Hepatocyte (in vitro differentiated cells): Measurements from ENCODE around the gene MFAP5. TPM values are rescaled to one million over a fixed set of nuclear protein-coding genes. Genes with fewer than 3 reads are reported as not detected.
A peak's percentile ranks its signal among the peaks of the same experiment; 100 is the strongest.

Experiments
- DNase-seq: peaks from one replicate; pipeline ENCODE4 v3.0.0-alpha.2; 2016; ENCODE audit warnings: low spot score
- H2AFZ ChIP-seq: fragments of 200-600 bp; sonication (generic); 2 replicates; pipeline ENCODE4 v1.6.0; 2016; ENCODE audit warnings: antibody characterized with exemption, mild to moderate bottlenecking
- H3K27ac ChIP-seq: fragments of 200-600 bp; sonication (generic); 2 replicates; pipeline ENCODE4 v1.5.1; 2016; ENCODE audit warnings: mild to moderate bottlenecking
- H3K27me3 ChIP-seq: fragments of 200-600 bp; sonication (generic); 2 replicates; pipeline ENCODE4 v1.6.1; 2016
- H3K36me3 ChIP-seq: fragments of 200-600 bp; sonication (generic); replicated peaks from 2 replicates; pipeline ENCODE4 v1.5.1; 2016; ENCODE audit warnings: low read depth; ENCODE audit not compliant: insufficient read depth
- H3K4me1 ChIP-seq: fragments of 200-600 bp; sonication (generic); 2 replicates; pipeline ENCODE4 v1.5.1; 2016; ENCODE audit warnings: mild to moderate bottlenecking, moderate library complexity; ENCODE audit not compliant: insufficient read depth
- H3K4me2 ChIP-seq: fragments of 200-600 bp; sonication (generic); 2 replicates; pipeline ENCODE4 v1.6.0; 2016
- H3K4me3 ChIP-seq: fragments of 200-600 bp; sonication (generic); 2 replicates; pipeline ENCODE4 v1.5.1; 2016; ENCODE audit warnings: mild to moderate bottlenecking
- H3K79me2 ChIP-seq: fragments of 200-600 bp; sonication (generic); 2 replicates; pipeline ENCODE4 v1.6.0; 2017; ENCODE audit warnings: mild to moderate bottlenecking
- H3K9me2 ChIP-seq: fragments of 200-600 bp; sonication (generic); replicated peaks from 2 replicates; pipeline ENCODE4 v1.6.0; 2017; ENCODE audit warnings: mild to moderate bottlenecking; ENCODE audit not compliant: insufficient read depth
- H3K9me3 ChIP-seq: fragments of 200-600 bp; sonication (generic); 2 replicates; pipeline ENCODE4 v1.5.1; 2016; ENCODE audit warnings: low read depth, mild to moderate bottlenecking
- H4K20me1 ChIP-seq: fragments of 200-600 bp; sonication (generic); 2 replicates; pipeline ENCODE4 v1.6.0; 2016; ENCODE audit warnings: mild to moderate bottlenecking; ENCODE audit not compliant: insufficient read depth, poor library complexity, severe bottlenecking
- EZH2 ChIP-seq: fragments of 200-600 bp; sonication (generic); IDR thresholded peaks from 2 replicates; pipeline ENCODE4 v1.6.1; 2016; ENCODE audit warnings: antibody characterized with exemption, mild to moderate bottlenecking, borderline replicate concordance
- EZH2phosphoT487 ChIP-seq: fragments of 200-600 bp; sonication (generic); IDR thresholded peaks from one replicate; pipeline ENCODE4 v1.6.1; 2018; ENCODE audit warnings: antibody characterized with exemption, mild to moderate bottlenecking, low read depth, moderate library complexity; ENCODE audit not compliant: unreplicated experiment, severe bottlenecking
- WGBS: methylation state at CpG from one replicate; pipeline ENCODE4 v1.1.6; 2016; ENCODE audit warnings: low lambda C conversion rate; ENCODE audit errors: missing lambda C conversion rate; 5-methylcytosine and 5-hydroxymethylcytosine counted together
- polyA plus RNA-seq: library from polyadenylated mRNA; unstranded; fragments of >200 nt; fragmentation: Nextera tagmentation; extraction: Ambion mirVana; gene quantifications from 2 replicates; pipeline ENCODE4 v1.2.1, GENCODE V29; 2016
- total RNA-seq: library from RNA; depleted of rRNA; stranded (reverse); fragments of >200 nt; gene quantifications from 2 replicates; pipeline ENCODE4 v1.2.3, GENCODE V29; 2014
- TF ChIP-seq, protein P1 (sequence below): fragments of 200-600 bp; sonication (generic); IDR thresholded peaks from 2 replicates; pipeline ENCODE4 v1.5.1; 2016; ENCODE audit warnings: antibody characterized with exemption, mild to moderate bottlenecking; ENCODE audit not compliant: poor library complexity

The MFAP5 gene
- total and polyA plus RNA-seq, 2 experiments from 2014 or later, result 0.15 to 1.9 TPM

DNA sequence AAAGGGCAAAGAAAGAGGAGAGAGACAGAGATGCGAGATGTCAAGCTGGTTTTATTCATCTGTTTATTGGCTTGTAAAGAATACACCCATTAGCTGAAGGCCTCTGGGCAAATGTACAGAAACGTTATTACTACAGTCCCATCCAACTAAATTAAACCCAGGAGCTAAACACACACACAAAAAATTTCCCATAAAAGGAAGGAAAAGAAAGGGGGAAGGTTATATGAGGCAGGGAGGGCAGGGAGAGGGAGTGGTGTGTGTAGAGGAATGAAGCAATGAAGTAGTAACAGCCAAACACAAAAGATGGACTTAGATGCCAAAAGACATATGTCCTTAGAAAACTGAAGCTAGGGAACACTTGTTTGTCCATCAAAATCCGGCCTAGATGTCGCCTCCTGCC is 3.1 kb upstream of the MFAP5 start:
- Histone ChIP-seq H3K27ac (peak overlapping the region; percentile 6), H3K9me3 (no peaks in the 10 kb centered on the region)

DNA sequence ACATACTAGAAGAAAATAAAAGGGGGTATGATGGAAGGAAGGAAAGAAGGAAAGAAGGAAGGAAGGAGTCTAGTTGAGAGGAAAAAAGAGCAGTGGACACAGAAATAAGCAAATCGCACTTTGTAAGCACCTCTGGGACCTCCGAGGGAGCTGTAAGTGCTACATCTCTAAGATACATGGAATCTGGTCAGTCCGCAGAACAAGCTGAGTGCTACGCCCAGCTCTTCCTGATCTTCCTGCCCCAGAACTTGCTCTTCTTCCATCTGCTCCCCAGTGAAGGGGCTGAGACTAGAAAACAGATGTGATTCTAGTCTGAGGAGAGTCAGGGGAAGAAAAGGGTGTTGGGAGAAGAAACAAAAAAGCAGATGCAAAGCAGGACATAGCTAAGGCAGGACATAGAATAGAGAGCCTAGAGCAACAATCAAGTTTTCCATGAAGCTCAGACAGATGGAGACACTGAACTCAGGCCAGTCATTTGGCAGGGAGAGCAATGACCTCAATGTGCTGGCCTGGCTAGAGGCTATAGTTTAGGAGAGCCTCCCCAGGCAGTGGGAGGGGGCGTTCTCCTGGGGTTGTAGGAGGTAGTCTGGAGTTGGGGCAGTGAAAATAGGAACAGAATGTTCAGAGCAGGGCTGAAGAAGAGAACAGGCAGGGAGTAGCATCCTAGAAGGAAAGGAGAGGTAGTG is 1.7 kb upstream of the MFAP5 start:
- H2AFZ ChIP-seq, result no peak overlapping the region
- H4K20me1 ChIP-seq, result no peaks in the 10 kb centered on the region
- H3K79me2 ChIP-seq, result no peaks in the 10 kb centered on the region
- no peaks in the 10 kb centered on the region for H3K9me3 ChIP-seq
- DNase-seq, result no peak
- no peak overlapping the region for H3K4me3 ChIP-seq
- no peaks in the 10 kb centered on the region for H3K9me2 ChIP-seq
- no peak overlapping the region for H3K4me2 ChIP-seq
- H3K36me3 ChIP-seq, result no peaks in the 10 kb centered on the region
- H3K27ac ChIP-seq, result no peak overlapping the region
- H3K27me3 ChIP-seq, result no peaks in the 10 kb centered on the region
- WGBS, result 84% methylated on average over 5 of the region's 5 CpGs
- no peak for TF ChIP-seq EZH2
- TF ChIP-seq EZH2phosphoT487, result no peak
- TF ChIP-seq, protein P1, sequence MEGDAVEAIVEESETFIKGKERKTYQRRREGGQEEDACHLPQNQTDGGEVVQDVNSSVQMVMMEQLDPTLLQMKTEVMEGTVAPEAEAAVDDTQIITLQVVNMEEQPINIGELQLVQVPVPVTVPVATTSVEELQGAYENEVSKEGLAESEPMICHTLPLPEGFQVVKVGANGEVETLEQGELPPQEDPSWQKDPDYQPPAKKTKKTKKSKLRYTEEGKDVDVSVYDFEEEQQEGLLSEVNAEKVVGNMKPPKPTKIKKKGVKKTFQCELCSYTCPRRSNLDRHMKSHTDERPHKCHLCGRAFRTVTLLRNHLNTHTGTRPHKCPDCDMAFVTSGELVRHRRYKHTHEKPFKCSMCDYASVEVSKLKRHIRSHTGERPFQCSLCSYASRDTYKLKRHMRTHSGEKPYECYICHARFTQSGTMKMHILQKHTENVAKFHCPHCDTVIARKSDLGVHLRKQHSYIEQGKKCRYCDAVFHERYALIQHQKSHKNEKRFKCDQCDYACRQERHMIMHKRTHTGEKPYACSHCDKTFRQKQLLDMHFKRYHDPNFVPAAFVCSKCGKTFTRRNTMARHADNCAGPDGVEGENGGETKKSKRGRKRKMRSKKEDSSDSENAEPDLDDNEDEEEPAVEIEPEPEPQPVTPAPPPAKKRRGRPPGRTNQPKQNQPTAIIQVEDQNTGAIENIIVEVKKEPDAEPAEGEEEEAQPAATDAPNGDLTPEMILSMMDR, result no peak
- H3K4me1 ChIP-seq, result no peaks in the 10 kb centered on the region

More for the DNA sequence above, 3.1 kb upstream of the MFAP5 start:
- Histone ChIP-seq H2AFZ (no peak overlapping the region), H4K20me1 (no peaks in the 10 kb centered on the region), H3K79me2 (no peaks in the 10 kb centered on the region), H3K27me3 (no peaks in the 10 kb centered on the region), H3K9me2 (no peaks in the 10 kb centered on the region), H3K4me1 (no peaks in the 10 kb centered on the region), H3K4me3 (no peak overlapping the region), H3K4me2 (no peak overlapping the region), H3K36me3 (no peaks in the 10 kb centered on the region)
- DNase-seq, result no peak
- WGBS, result 74% methylated on average over 4 of the region's 4 CpGs
- TF ChIP-seq EZH2 (no peak), EZH2phosphoT487 (no peak)
- TF ChIP-seq, protein P1, result no peak

DNA sequence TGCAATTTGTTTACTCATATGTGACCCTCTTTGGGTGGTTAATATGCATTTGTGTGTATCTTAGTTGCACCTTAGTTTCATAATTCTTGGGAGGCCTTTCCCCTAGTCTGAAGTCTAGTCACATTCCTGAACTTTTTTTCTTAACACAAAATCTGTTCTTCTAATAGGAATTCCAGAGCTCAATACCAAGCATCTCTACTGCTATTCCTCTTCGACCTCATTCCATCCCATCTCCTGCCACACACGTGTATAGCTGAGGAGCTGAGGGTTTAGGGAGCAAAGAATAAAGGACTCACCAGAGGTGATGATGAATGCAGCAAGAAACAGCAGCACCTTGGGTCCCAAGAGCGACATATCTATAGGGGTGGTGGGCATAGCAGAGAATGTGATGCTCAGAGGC is 875 bp downstream of the MFAP5 start:
- Histone ChIP-seq H2AFZ (no peak overlapping the region), H3K4me3 (no peak overlapping the region), H3K27ac (no peak overlapping the region), H3K4me2 (no peak overlapping the region), H3K79me2 (no peaks in the 10 kb centered on the region), H4K20me1 (no peaks in the 10 kb centered on the region), H3K4me1 (no peaks in the 10 kb centered on the region), H3K9me2 (no peaks in the 10 kb centered on the region), H3K27me3 (no peaks in the 10 kb centered on the region), H3K36me3 (no peaks in the 10 kb centered on the region), H3K9me3 (no peaks in the 10 kb centered on the region)
- TF ChIP-seq, protein P1, result no peak
- TF ChIP-seq EZH2phosphoT487 (no peak), EZH2 (no peak)
- no peak for DNase-seq
- WGBS, result 88% methylated on average over 3 of the region's 3 CpGs
